Mucosa of stomach (tissue), 1 donor: ENCODE results near the gene CALN1.

Experiments
- H3K27me3 ChIP-seq: one replicate; pipeline ENCODE4 v1.7.0; 2013; ENCODE audit warnings: mild to moderate bottlenecking, low read length; ENCODE audit not compliant: control insufficient read depth, insufficient read depth
- H3K36me3 ChIP-seq: one replicate; pipeline ENCODE4 v1.7.0; 2013; ENCODE audit warnings: low read length; ENCODE audit not compliant: control insufficient read depth, insufficient read depth
- H3K4me1 ChIP-seq: one replicate; pipeline ENCODE4 v1.7.0; 2013; ENCODE audit warnings: mild to moderate bottlenecking, low read length; ENCODE audit not compliant: control insufficient read depth, insufficient read depth
- H3K4me3 ChIP-seq: one replicate; pipeline ENCODE4 v1.7.0; 2013; ENCODE audit warnings: low read length
- H3K9ac ChIP-seq: one replicate; pipeline ENCODE4 v1.7.0; 2013; ENCODE audit warnings: mild to moderate bottlenecking, low read length, moderate library complexity
- H3K9me3 ChIP-seq: one replicate; pipeline ENCODE4 v1.7.0; 2013; ENCODE audit warnings: mild to moderate bottlenecking, low read length, moderate library complexity; ENCODE audit not compliant: control insufficient read depth
- donor health status: Pancreatic carcinoma.

CALN1 gene

DNA sequence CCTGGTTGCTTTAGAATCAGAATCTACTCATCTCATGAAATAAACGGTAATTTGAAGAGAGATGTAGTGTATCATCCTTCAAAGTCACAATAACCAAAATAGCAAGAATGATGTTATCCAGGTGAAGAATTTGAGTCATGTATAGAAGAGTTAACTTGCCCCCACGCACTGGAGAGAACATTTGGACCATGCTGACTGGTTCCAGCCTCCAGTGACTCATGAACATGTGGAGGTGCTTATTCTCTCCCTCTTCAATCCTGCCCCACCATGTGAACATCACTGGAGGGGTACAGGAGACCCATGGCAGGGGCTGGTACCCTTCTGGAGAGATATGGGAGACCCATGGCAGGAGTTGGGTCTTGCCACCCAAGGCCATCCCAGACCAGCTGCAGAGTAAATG is 427.8 kb downstream of the CALN1 start:
- H3K36me3 ChIP-seq, result no peaks in the 10 kb centered on the region
- H3K27me3 ChIP-seq, result no peaks in the 10 kb centered on the region
- H3K4me1 ChIP-seq, result no peaks in the 10 kb centered on the region
- H3K4me3 ChIP-seq, result no peak overlapping the region
- H3K9me3 ChIP-seq, result no peaks in the 10 kb centered on the region
- H3K9ac ChIP-seq, result no peak overlapping the region

DNA sequence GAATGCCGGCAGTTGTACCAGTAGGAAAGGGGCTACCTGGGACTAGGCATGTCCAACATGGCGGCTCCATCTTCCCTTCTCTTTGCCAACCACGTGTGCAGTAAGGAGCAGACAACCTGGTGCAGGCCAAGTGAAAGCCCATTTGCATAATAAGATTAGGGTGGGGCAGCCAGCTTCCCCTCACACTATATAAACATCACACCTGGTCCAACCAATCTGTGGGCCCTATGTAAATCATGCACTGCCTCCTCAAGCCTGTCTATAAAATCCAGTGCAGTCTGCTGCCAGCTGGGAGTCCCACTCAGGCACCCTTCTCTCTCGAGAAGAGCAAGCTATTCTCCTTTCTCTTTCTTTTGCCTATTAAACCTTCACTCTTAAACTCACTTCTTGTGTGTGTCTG is 429.3 kb downstream of the CALN1 start:
- no peak overlapping the region for H3K4me3 ChIP-seq
- H3K9ac ChIP-seq, result no peak overlapping the region
- no peaks in the 10 kb centered on the region for H3K4me1 ChIP-seq
- H3K36me3 ChIP-seq, result no peaks in the 10 kb centered on the region
- no peaks in the 10 kb centered on the region for H3K9me3 ChIP-seq
- H3K27me3 ChIP-seq, result no peaks in the 10 kb centered on the region

DNA sequence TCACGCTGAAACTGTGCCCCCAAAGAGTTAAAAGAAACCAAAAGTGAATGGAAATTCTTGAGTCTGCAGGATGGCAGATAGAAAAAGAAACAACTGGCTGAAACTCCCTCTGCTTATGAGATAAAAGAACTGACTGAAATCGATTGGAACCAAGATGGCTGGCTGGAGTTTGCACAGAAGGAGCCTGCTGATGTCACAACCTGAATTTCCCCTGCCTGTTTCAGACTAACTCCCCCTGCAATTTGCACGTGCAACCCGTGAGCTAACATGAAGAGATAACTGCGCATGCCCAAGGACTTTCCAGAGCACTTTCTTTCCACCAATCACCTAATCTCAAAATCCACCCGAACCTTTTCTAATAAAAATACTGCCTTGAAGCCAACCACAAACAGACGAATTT is 435.5 kb downstream of the CALN1 start:
- H3K36me3 ChIP-seq, result no peaks in the 10 kb centered on the region
- no peaks in the 10 kb centered on the region for H3K27me3 ChIP-seq
- H3K9me3 ChIP-seq, result no peaks in the 10 kb centered on the region
- no peak overlapping the region for H3K4me3 ChIP-seq
- no peaks in the 10 kb centered on the region for H3K4me1 ChIP-seq
- no peak overlapping the region for H3K9ac ChIP-seq

DNA sequence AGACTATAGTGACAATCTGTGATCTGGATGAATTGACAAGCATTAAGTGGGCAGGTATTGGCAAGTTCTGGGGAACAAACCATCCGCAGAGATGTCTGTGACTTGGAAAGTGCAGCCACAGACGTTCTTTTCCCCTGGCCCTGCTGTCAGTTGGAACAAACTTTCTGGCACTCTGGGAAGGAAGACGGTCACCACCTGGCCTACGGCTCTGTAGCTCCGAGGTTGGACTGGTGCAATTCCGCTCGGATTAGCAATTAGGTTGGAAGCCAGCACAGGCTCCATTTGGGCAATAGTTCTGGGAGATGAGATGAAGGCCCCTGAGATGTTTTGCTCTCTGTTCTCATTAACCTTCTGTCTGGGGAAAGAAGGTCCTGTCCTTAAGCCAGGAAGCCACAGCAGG is 437.5 kb downstream of the CALN1 start:
- Histone ChIP-seq H3K36me3 (no peaks in the 10 kb centered on the region), H3K4me3 (no peak overlapping the region), H3K4me1 (no peaks in the 10 kb centered on the region), H3K9ac (no peak overlapping the region), H3K9me3 (no peaks in the 10 kb centered on the region), H3K27me3 (no peaks in the 10 kb centered on the region)

DNA sequence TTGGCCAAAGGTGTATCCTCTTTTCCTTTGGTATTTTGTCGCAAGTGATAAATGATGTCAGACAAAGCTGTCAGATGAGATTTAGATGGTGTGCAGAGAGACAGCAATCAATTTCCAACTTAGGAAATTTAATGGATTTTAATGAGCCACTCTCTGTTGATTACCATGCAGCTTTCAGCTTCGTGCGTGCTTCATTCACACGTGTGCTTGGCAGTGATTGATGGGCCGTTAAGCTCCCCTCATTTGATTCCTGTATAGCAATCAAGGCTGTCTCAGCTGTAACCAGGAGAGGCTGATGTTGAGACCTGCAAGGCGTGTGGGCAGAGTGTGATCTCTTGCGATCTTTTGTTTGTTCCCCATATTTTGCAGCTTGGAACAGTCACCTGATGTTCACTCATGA is 439.6 kb downstream of the CALN1 start:
- Histone ChIP-seq H3K27me3 (no peaks in the 10 kb centered on the region), H3K9ac (no peak overlapping the region), H3K9me3 (no peaks in the 10 kb centered on the region), H3K4me1 (no peaks in the 10 kb centered on the region), H3K4me3 (no peak overlapping the region), H3K36me3 (no peaks in the 10 kb centered on the region)

DNA sequence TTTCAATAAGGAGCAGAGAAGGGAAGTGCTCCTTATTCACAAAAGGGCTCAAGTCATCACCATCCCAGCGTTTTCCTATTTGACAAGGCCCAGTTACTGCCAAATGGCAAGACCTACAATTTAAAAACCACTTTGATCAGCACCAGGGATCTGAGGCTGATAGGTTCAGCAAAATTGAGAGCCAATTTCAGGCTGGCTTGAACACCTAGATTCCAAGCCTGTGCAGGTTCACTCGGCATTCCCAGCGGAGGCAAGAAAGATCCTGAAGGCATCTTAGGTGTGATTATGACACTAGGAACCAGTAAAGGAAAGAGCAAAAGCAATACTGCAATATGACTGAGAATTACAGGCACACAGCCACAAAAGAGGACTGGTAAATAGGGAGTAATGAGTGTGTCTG is 441.4 kb downstream of the CALN1 start:
- Histone ChIP-seq H3K9me3 (no peaks in the 10 kb centered on the region), H3K4me3 (no peak overlapping the region), H3K4me1 (no peaks in the 10 kb centered on the region), H3K27me3 (no peaks in the 10 kb centered on the region), H3K9ac (no peak overlapping the region), H3K36me3 (no peaks in the 10 kb centered on the region)

DNA sequence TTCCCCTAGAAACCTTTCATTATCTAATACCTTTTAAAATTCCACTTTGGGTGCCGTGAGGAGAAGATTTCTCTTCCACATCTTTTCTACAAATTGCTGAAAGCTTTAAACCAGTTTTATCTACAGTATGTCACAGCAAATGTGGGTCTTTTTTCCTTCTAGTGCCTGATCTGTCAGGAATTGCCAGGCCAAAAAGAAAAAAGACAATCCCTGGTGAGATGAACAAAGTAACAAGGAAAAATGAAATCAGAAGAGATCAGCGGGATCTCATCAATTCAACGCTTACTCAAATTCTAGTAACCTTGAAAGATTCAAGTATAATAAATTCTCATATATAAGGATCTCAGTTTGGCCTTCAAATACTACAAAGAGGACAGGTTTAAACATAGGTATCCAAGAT is 449.5 kb downstream of the CALN1 start:
- Histone ChIP-seq H3K9ac (no peak overlapping the region), H3K27me3 (no peaks in the 10 kb centered on the region), H3K4me1 (no peaks in the 10 kb centered on the region), H3K9me3 (no peaks in the 10 kb centered on the region), H3K4me3 (no peak overlapping the region), H3K36me3 (no peaks in the 10 kb centered on the region)

DNA sequence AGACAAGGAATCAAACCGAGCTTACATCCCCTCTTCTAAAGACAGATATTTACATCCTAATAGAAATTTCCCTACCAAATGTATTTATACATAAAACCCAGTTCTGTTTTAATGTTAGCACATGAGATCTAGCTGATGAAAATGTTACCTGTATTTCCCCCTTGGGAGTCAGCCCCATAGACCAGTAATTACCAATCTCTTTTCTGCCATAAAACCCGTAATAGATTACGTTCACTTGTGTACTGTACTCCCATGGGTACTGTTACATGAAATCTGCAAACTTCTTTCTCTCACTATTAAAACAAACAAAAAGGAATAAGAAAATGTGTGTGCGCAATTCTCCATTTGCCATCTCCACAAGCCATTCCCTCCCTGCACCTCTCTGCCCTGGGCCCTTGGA is 450.9 kb downstream of the CALN1 start:
- Histone ChIP-seq H3K36me3 (no peaks in the 10 kb centered on the region), H3K9me3 (no peaks in the 10 kb centered on the region), H3K9ac (no peak overlapping the region), H3K27me3 (no peaks in the 10 kb centered on the region), H3K4me1 (no peaks in the 10 kb centered on the region), H3K4me3 (no peak overlapping the region)

DNA sequence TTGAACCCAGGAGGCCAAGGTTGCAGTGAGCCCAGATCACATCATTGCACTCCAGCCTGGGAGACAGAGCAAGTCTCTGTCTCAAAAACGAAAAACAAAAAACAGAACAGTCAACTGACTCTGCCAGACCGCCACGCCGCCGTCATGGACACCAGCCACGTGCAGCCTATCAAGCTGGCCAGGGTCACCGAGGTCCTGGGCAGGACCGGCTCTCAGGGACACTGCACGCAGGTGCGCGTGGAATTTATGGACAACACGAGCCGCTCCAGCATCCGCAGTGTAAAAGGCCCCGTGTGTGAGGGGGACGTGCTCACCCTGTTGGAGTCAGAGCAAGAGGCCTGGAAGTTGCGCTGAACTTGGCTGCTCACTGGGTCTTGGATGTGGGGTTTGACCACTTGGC is 470.0 kb downstream of the CALN1 start:
- Histone ChIP-seq H3K9me3 (no peaks in the 10 kb centered on the region), H3K4me3 (no peak overlapping the region), H3K9ac (no peak overlapping the region), H3K4me1 (no peaks in the 10 kb centered on the region), H3K36me3 (no peaks in the 10 kb centered on the region), H3K27me3 (no peaks in the 10 kb centered on the region)

DNA sequence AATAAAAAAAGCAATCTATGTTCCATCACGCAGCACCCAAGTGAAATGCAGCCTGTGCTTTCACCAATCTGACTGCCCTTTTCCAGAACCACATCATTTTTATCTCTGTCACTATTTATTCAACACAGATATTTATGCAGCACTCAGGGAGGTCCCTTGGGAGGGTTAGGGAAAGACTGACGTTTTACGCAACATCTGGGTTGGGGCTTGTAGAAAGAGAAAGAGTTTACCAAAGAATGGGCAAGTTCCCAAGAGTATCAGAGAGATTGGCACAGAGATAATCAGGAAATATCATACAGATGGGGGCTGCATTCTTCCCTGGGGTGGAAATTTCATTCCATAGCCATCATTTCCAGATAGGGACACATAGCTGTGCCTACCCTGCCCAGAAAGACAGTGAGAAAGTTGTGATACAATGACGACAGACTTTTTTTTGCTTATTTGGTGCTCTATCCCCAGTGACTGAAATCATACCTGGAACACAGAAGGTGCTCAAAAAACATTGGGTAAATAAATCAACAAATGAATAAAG is 474.2 kb downstream of the CALN1 start:
- Histone ChIP-seq H3K4me3 (no peak overlapping the region), H3K9ac (no peak overlapping the region), H3K4me1 (no peaks in the 10 kb centered on the region), H3K27me3 (no peaks in the 10 kb centered on the region), H3K36me3 (no peaks in the 10 kb centered on the region), H3K9me3 (no peaks in the 10 kb centered on the region)

DNA sequence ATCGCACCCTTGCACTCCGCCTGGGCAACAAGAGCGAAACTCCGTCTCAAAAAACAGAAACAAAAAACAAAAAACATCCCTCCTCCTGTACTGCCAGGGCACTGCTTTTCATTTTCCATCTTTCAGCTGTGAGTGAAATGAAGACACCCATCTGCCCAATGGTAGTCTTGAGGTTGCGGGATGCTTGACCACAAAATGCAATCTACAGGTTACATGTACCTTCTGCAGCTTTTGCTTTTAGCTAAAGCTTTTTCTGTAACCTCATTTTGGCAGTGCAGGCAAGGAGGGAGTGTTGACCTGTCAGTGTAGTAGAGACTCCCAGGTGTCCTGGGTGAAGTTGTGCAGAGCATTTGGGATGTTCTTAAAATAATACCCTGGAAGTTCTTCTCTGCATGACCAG is 476.5 kb downstream of the CALN1 start:
- no peak overlapping the region for H3K4me3 ChIP-seq
- H3K27me3 ChIP-seq, result no peaks in the 10 kb centered on the region
- no peaks in the 10 kb centered on the region for H3K36me3 ChIP-seq
- H3K9ac ChIP-seq, result no peak overlapping the region
- H3K9me3 ChIP-seq, result no peaks in the 10 kb centered on the region
- no peaks in the 10 kb centered on the region for H3K4me1 ChIP-seq

DNA sequence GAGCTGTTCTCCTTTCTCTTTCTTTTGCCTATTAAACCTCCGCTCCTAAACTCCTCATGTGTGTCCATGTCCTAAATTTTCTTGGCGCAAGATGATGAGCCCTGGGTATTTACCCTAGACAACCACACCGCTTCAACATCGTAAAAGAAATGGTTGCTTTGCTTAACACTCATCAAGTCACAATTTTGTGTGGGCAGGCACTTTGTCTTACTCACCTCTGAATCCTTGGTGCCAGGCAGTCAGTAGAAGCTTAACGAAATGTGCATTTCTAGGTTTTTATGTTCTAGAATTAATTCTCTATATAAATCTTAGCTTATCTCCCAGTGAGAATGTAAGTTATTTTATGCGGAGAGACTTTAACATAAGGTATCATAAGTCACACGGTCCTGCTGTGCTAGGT is 478.7 kb downstream of the CALN1 start:
- H3K9ac ChIP-seq, result no peak overlapping the region
- no peaks in the 10 kb centered on the region for H3K36me3 ChIP-seq
- no peaks in the 10 kb centered on the region for H3K4me1 ChIP-seq
- H3K27me3 ChIP-seq, result no peaks in the 10 kb centered on the region
- H3K9me3 ChIP-seq, result no peaks in the 10 kb centered on the region
- no peak overlapping the region for H3K4me3 ChIP-seq

DNA sequence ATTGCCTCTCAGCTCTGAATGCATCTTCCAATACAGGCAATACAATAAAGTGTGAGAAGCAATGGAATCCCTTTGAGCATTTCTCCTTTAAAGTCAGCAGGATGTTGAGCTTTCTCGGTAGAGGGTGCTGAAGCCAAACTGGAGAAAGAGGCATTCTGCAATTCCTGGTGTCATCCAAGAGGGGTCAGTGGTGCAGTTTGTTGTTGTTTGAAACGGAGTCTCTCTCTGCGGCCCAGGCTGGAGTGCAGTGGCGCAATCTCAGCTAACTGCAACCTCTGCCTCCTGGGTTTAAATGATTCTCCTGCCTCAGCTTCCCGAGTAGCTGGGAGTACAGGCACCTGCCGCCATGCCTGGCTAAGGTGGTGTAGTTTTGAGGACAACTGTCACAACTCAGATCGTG is 486.5 kb downstream of the CALN1 start:
- no peaks in the 10 kb centered on the region for H3K4me1 ChIP-seq
- no peaks in the 10 kb centered on the region for H3K9me3 ChIP-seq
- no peaks in the 10 kb centered on the region for H3K27me3 ChIP-seq
- H3K4me3 ChIP-seq, result no peak overlapping the region
- no peak overlapping the region for H3K9ac ChIP-seq
- no peaks in the 10 kb centered on the region for H3K36me3 ChIP-seq
